Thoracic aorta (tissue), 2 donors: Measurements from ENCODE around the gene CCDC51. TPM values are rescaled to one million over a fixed set of nuclear protein-coding genes. Genes with fewer than 3 reads are reported as not detected.
A peak's percentile ranks its signal among the peaks of the same experiment; 100 is the strongest.

Source experiments
- ATAC-seq: fragments of 150-250 bp; one replicate; pipeline ENCODE4 v1.8.0; 2017; ENCODE audit warnings: low read depth; ENCODE audit not compliant: insufficient number of reproducible peaks, low FRiP score
- DNase-seq: peaks from one replicate; pipeline ENCODE4 v3.0.0-alpha.2; 2020; ENCODE audit warnings: low spot score
- H3K27ac ChIP-seq, 2 donors: fragments of 200-600 bp; sonication (generic); 1 replicate in 1 of 2; 2 replicates in 1 of 2; pipeline ENCODE4 v1.5.1; 2016; ENCODE audit warnings: mild to moderate bottlenecking in 2 of 2, moderate library complexity in 2 of 2
- H3K27me3 ChIP-seq: fragments of 200-600 bp; sonication (generic); replicated peaks from 2 replicates; pipeline ENCODE4 v1.6.0; 2016; ENCODE audit warnings: mild to moderate bottlenecking; ENCODE audit not compliant: insufficient read depth
- H3K36me3 ChIP-seq: fragments of 200-600 bp; sonication (generic); one replicate; pipeline ENCODE4 v1.5.1; 2016
- H3K4me1 ChIP-seq, 2 donors: fragments of 200-600 bp; sonication (generic); 1 replicate in 1 of 2; 2 replicates in 1 of 2; pipeline versions ENCODE4 v1.5.1 to v1.6.0; 2016; ENCODE audit warnings: low read depth in 2 of 2, mild to moderate bottlenecking in 1 of 2; ENCODE audit not compliant: control insufficient read depth in 1 of 2
- H3K4me3 ChIP-seq: fragments of 200-600 bp; sonication (generic); 2 replicates; pipeline ENCODE4 v1.5.1; 2016; ENCODE audit warnings: mild to moderate bottlenecking
- H3K9me3 ChIP-seq: fragments of 200-600 bp; sonication (generic); 2 replicates; pipeline ENCODE4 v1.5.1; 2016
- total RNA-seq, 2 donors: library from RNA; depleted of rRNA; stranded (reverse); fragments of >200 nt; gene quantifications; one replicate each; pipeline versions ENCODE4 v1.1.0 to v1.2.3, GENCODE V29; 2016
- TF ChIP-seq, protein P1 (sequence below): fragments of 200-600 bp; sonication (generic); IDR thresholded peaks from one replicate; pipeline ENCODE4 v1.5.1; 2019; ENCODE audit warnings: antibody characterized with exemption

Gene CCDC51
- total RNA-seq, 2 donors from 2014 or later = 5.9 to 15.2 TPM

DNA sequence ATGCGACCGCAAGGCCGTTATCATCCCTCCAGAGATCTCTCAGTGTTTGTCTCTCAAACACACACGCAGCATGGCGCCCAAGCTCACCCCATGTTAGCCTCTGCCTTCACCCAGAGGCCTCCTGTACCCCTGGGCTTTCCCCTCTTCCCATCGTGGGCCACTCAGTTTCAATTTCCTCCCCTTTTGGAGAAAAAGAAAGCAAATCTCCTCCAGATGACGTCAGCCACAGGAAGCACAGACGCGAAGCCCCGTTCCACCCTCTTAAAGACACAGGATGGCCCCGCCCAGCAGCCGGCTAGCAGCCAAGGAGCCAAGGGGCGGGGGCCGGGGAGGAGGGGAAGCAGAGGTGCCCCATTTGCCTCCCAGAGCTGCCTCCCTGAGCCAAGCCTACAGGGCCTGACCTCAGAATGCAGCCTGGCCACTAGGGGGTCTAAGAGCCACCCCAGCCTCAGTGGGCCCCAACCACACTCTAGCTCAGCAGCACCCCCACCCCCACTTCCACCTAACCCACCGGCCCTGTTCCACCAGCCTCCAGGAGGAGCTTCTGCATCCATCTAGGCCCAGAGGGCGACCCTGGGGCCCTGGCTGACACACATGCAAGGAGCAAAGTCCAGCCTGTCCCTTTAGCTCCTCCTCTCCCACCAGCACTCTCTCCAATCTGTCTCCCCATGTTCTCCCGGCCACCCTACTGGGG, 33.2 kb upstream of the CCDC51 start:
- ATAC-seq = peak; percentile 83
- peak; percentile 74 for DNase-seq
- peaks cover 15% of the 10 kb centered on the region for H3K36me3 ChIP-seq
- H3K27ac ChIP-seq = peak overlapping the region; percentile 96 to 97
- H3K4me1 ChIP-seq = peaks cover 33 to 51% of the 10 kb centered on the region in 2 donors
- H3K27me3 ChIP-seq = no peaks in the 10 kb centered on the region
- H3K4me3 ChIP-seq = peak overlapping the region; percentile 79
- no peaks in the 10 kb centered on the region for H3K9me3 ChIP-seq
- TF ChIP-seq, protein P1, sequence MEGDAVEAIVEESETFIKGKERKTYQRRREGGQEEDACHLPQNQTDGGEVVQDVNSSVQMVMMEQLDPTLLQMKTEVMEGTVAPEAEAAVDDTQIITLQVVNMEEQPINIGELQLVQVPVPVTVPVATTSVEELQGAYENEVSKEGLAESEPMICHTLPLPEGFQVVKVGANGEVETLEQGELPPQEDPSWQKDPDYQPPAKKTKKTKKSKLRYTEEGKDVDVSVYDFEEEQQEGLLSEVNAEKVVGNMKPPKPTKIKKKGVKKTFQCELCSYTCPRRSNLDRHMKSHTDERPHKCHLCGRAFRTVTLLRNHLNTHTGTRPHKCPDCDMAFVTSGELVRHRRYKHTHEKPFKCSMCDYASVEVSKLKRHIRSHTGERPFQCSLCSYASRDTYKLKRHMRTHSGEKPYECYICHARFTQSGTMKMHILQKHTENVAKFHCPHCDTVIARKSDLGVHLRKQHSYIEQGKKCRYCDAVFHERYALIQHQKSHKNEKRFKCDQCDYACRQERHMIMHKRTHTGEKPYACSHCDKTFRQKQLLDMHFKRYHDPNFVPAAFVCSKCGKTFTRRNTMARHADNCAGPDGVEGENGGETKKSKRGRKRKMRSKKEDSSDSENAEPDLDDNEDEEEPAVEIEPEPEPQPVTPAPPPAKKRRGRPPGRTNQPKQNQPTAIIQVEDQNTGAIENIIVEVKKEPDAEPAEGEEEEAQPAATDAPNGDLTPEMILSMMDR = peak; percentile 56

DNA sequence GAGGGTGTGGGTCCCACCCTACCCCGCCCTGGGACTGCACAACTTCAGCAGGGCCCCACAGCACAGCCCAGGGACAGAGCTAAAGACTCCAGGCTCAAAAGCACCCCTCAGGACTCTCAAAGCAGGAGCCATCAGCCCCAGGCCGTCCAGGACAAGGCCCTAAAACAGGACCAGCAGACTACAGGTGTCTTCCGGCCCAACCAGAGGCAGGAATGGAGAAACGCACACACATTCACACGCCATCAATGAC, 32.7 kb upstream of the CCDC51 start:
- H3K4me1 ChIP-seq = peaks cover 36 to 56% of the 10 kb centered on the region in 2 donors

DNA sequence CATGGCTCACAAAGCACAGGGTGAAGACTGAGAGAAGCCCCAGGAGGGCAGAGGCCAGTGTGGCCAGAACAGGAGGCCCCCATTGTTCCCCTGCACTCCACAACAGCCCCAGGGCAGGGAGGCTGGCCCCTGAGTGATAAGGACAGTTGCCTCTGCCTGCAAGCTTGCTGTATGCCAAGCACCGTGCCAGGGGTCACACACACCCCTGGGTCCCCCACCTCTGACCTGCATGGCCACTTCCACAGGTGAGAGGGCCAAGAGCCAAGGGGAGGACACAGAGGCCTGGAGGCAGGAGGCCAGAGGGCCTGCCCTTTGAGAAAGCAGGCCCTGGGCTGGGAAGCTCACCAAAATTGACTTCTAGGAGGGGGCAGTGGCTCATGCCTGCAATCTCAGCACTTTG, 30.4 kb upstream of the CCDC51 start:
- Histone ChIP-seq H3K27ac (peak overlapping the region; percentile 1 to 51), H3K4me1 (peaks cover 46 to 71% of the 10 kb centered on the region in 2 donors), H3K9me3 (no peaks in the 10 kb centered on the region), H3K36me3 (peaks cover 20% of the 10 kb centered on the region), H3K27me3 (no peaks in the 10 kb centered on the region), H3K4me3 (no peak overlapping the region)
- no peak for ATAC-seq
- DNase-seq = no peak
- TF ChIP-seq, protein P1 = no peak

More for the DNA sequence above, 32.7 kb upstream of the CCDC51 start:
- Histone ChIP-seq H3K4me3 (peak overlapping the region; percentile 79), H3K27ac (peak overlapping the region; percentile 96 to 97), H3K27me3 (no peaks in the 10 kb centered on the region), H3K36me3 (peaks cover 15% of the 10 kb centered on the region), H3K9me3 (no peaks in the 10 kb centered on the region)
- DNase-seq (no peak), ATAC-seq (peak; percentile 15)
- TF ChIP-seq, protein P1 = no peak

DNA sequence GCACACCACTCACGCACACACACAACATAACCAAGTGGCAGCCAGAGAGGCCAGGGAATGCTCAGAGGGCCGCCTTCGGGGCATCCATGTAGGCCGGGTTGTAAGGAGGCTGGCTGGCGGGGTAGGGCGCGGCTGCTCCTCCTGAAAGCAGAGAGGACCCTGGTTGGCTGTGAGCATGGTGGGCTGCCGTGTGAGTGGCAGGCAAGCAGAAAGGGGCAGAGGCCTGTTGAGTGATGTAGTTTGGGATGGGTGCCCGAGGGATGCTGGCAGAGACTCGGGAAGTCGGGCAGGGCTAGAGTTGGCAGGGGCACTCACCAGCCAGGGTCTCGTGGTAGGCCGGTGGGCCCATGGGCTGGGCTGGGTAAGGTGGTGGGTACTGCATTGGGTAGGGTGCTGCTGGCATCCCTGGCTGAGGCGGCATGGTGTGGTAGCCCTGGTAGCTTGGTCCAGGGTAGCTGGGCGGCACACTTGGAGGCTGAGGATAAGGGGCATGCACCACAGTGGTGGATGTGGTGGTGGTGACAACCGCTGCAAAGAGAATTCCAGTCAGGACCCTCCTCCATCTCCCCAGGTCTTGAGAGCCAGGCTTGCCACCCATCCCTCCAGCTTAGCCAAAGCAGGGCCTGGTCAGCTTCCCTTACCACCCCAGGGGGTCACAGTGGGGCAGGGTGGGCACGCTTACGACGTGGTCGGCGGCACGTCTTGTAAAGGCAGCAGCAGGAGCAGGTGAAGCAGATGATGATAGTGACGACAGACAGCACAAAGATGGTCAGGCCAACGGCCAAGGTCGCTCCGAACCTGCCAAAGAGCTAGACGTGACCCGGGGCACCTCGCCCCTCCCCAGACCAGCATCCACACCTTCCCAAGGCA, 29.4 kb upstream of the CCDC51 start:
- DNase-seq = no peak
- ATAC-seq = no peak
- H3K9me3 ChIP-seq = no peaks in the 10 kb centered on the region
- TF ChIP-seq, protein P1 = no peak
- no peak overlapping the region for H3K4me3 ChIP-seq
- H3K36me3 ChIP-seq = peaks cover 20% of the 10 kb centered on the region
- peak overlapping the region; percentile 94 to 98 for H3K27ac ChIP-seq
- no peaks in the 10 kb centered on the region for H3K27me3 ChIP-seq
- H3K4me1 ChIP-seq = peaks cover 51 to 78% of the 10 kb centered on the region in 2 donors

DNA sequence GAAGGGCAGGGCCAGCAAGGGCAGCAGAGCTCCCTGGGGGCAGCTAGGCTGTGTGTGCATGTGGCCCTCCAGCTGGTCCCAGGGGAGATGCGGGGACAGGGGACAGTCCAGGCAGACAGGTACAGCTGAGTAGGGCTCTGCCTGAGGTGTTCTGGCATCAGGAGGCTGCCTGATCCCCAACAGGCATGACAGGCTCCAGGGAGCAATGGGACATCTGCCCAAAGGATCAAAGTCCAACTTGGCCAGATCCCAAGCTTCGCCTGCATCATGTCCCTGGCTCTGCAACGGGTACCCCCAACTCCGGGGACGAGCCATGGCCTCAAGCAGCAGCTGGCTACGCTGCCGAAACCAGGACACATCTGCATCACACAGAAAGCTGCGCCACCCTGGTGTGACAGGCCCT, 28.4 kb upstream of the CCDC51 start:
- no peak for ATAC-seq
- H3K36me3 ChIP-seq = peaks cover 20% of the 10 kb centered on the region
- no peak for DNase-seq
- peak overlapping the region; percentile 94 to 98 for H3K27ac ChIP-seq
- H3K4me1 ChIP-seq = peaks cover 51 to 72% of the 10 kb centered on the region in 2 donors
- TF ChIP-seq, protein P1 = no peak
- no peaks in the 10 kb centered on the region for H3K27me3 ChIP-seq
- H3K4me3 ChIP-seq = no peak overlapping the region
- no peaks in the 10 kb centered on the region for H3K9me3 ChIP-seq
